ENCODE measurements around the gene SLC6A11.

GRCh38 chr3:10972072-10972782 is 156.2 kb downstream of the SLC6A11 start:
- TF ChIP-seq CTCF (IDR thresholded peaks at IDR 0.05) (no peak), EZH2 (IDR thresholded peaks at IDR 0.05; ENCODE audit: borderline replicate concordance, insufficient read depth, low read depth, low read length, poor library complexity, severe bottlenecking) (no peak)

Measured in B cell (primary cell).